ENCODE results near the gene ZFP64. TPM values are rescaled to one million over a fixed set of nuclear protein-coding genes. Genes with fewer than 3 reads are reported as not detected.
A peak's percentile ranks its signal among the peaks of the same experiment; 100 is the strongest.

Gene ZFP64
- total RNA-seq, 1 donor from 2014 or later, result 20.3 TPM

- Histone ChIP-seq H3K36me3 (ENCODE audit: insufficient read depth, low read length) (peaks cover 9% of the 10 kb centered on the region), H3K4me1 (ENCODE audit: insufficient read depth, low read length) (no peaks in the 10 kb centered on the region), H3K4me2 (ENCODE audit: low read length) (no peak overlapping the region), H3K27ac (ENCODE audit: low read depth, low read length) (no peak overlapping the region), H3K9ac (ENCODE audit: low read length) (no peak overlapping the region), H3K4me3 (ENCODE audit: insufficient read depth, low read depth, low read length) (no peak overlapping the region), H2AFZ (ENCODE audit: low read depth, low read length) (no peak overlapping the region), H3K27me3 (ENCODE audit: insufficient read depth, low read length) (no peaks in the 10 kb centered on the region), H3K79me2 (ENCODE audit: insufficient read depth, low read length) (no peaks in the 10 kb centered on the region), H3K9me3 (ENCODE audit: insufficient read depth, low read depth, low read length) (peaks cover 5% of the 10 kb centered on the region), H4K20me1 (ENCODE audit: insufficient read depth, low read length) (no peaks in the 10 kb centered on the region)
- DNase-seq (ENCODE audit: low read depth) (no peak), FAIRE-seq (no peak)
- H3K9me3 Mint-ChIP-seq (ENCODE audit: unreplicated experiment), result peaks cover 1% of the 10 kb centered on the region
- no peaks in the 10 kb centered on the region for H3K4me1 Mint-ChIP-seq (ENCODE audit: low read depth, unreplicated experiment)
- no peak overlapping the region for H3K4me3 Mint-ChIP-seq (ENCODE audit: unreplicated experiment)
- no peak for TF ChIP-seq EZH2 (IDR thresholded peaks at IDR 0.05; ENCODE audit: insufficient read depth, low read length)
- no peak for TF ChIP-seq CTCF (IDR thresholded peaks at IDR 0.05; ENCODE audit: insufficient read depth, low read depth, low read length)
- H3K27ac Mint-ChIP-seq (ENCODE audit: unreplicated experiment), result no peak overlapping the region
- H3K27me3 Mint-ChIP-seq (ENCODE audit: low read depth, unreplicated experiment), result no peaks in the 10 kb centered on the region
- H3K36me3 Mint-ChIP-seq (ENCODE audit: low read depth, unreplicated experiment), result peaks cover 40% of the 10 kb centered on the region
These were observed 37.0 kb downstream of the ZFP64 start for GRCh38 chr20:52154575-52154974.

- no peaks in the 10 kb centered on the region for H3K4me1 Mint-ChIP-seq (ENCODE audit: low read depth, unreplicated experiment)
- Histone ChIP-seq H3K27ac (ENCODE audit: low read depth, low read length) (no peak overlapping the region), H3K9me3 (ENCODE audit: insufficient read depth, low read depth, low read length) (peaks cover 3% of the 10 kb centered on the region), H3K9ac (ENCODE audit: low read length) (no peak overlapping the region), H3K4me2 (ENCODE audit: low read length) (no peak overlapping the region), H3K79me2 (ENCODE audit: insufficient read depth, low read length) (no peaks in the 10 kb centered on the region), H3K4me1 (ENCODE audit: insufficient read depth, low read length) (no peaks in the 10 kb centered on the region), H4K20me1 (ENCODE audit: insufficient read depth, low read length) (no peaks in the 10 kb centered on the region), H2AFZ (ENCODE audit: low read depth, low read length) (no peak overlapping the region), H3K27me3 (ENCODE audit: insufficient read depth, low read length) (no peaks in the 10 kb centered on the region), H3K36me3 (ENCODE audit: insufficient read depth, low read length) (peaks cover 8% of the 10 kb centered on the region), H3K4me3 (ENCODE audit: insufficient read depth, low read depth, low read length) (no peak overlapping the region)
- H3K9me3 Mint-ChIP-seq (ENCODE audit: unreplicated experiment), result peaks cover 1% of the 10 kb centered on the region
- H3K36me3 Mint-ChIP-seq (ENCODE audit: low read depth, unreplicated experiment), result peaks cover 35% of the 10 kb centered on the region
- H3K27ac Mint-ChIP-seq (ENCODE audit: unreplicated experiment), result no peak overlapping the region
- no peak for TF ChIP-seq CTCF (IDR thresholded peaks at IDR 0.05; ENCODE audit: insufficient read depth, low read depth, low read length)
- no peak for TF ChIP-seq EZH2 (IDR thresholded peaks at IDR 0.05; ENCODE audit: insufficient read depth, low read length)
- FAIRE-seq (no peak), DNase-seq (ENCODE audit: low read depth) (no peak)
- H3K27me3 Mint-ChIP-seq (ENCODE audit: low read depth, unreplicated experiment), result no peaks in the 10 kb centered on the region
- no peak overlapping the region for H3K4me3 Mint-ChIP-seq (ENCODE audit: unreplicated experiment)
These were observed 37.7 kb downstream of the ZFP64 start for GRCh38 chr20:52153896-52154295.

- H3K4me3 ChIP-seq (ENCODE audit: insufficient read depth, low read depth, low read length), result no peak overlapping the region
- Mint-ChIP-seq H3K27ac (ENCODE audit: unreplicated experiment) (peak overlapping the region; percentile 71), H3K27me3 (ENCODE audit: low read depth, unreplicated experiment) (no peaks in the 10 kb centered on the region), H3K4me1 (ENCODE audit: low read depth, unreplicated experiment) (no peaks in the 10 kb centered on the region), H3K4me3 (ENCODE audit: unreplicated experiment) (no peak overlapping the region), H3K9me3 (ENCODE audit: unreplicated experiment) (no peaks in the 10 kb centered on the region), H3K36me3 (ENCODE audit: low read depth, unreplicated experiment) (peaks cover 27% of the 10 kb centered on the region)
- no peak overlapping the region for H3K27ac ChIP-seq (ENCODE audit: low read depth, low read length)
- FAIRE-seq, result no peak
- H3K4me1 ChIP-seq (ENCODE audit: insufficient read depth, low read length), result no peaks in the 10 kb centered on the region
- no peaks in the 10 kb centered on the region for H3K9me3 ChIP-seq (ENCODE audit: insufficient read depth, low read depth, low read length)
- no peak overlapping the region for H2AFZ ChIP-seq (ENCODE audit: low read depth, low read length)
- no peaks in the 10 kb centered on the region for H4K20me1 ChIP-seq (ENCODE audit: insufficient read depth, low read length)
- TF ChIP-seq CTCF (IDR thresholded peaks at IDR 0.05; ENCODE audit: insufficient read depth, low read depth, low read length) (no peak), EZH2 (IDR thresholded peaks at IDR 0.05; ENCODE audit: insufficient read depth, low read length) (no peak)
- no peaks in the 10 kb centered on the region for H3K27me3 ChIP-seq (ENCODE audit: insufficient read depth, low read length)
- H3K36me3 ChIP-seq (ENCODE audit: insufficient read depth, low read length), result peaks cover 4% of the 10 kb centered on the region
- no peak overlapping the region for H3K9ac ChIP-seq (ENCODE audit: low read length)
- DNase-seq (ENCODE audit: low read depth), result no peak
- no peaks in the 10 kb centered on the region for H3K79me2 ChIP-seq (ENCODE audit: insufficient read depth, low read length)
- H3K4me2 ChIP-seq (ENCODE audit: low read length), result no peak overlapping the region
These were observed 38.7 kb downstream of the ZFP64 start for GRCh38 chr20:52152921-52153320.
